ENCODE results near the gene ESPL1.

The ESPL1 gene

DNA sequence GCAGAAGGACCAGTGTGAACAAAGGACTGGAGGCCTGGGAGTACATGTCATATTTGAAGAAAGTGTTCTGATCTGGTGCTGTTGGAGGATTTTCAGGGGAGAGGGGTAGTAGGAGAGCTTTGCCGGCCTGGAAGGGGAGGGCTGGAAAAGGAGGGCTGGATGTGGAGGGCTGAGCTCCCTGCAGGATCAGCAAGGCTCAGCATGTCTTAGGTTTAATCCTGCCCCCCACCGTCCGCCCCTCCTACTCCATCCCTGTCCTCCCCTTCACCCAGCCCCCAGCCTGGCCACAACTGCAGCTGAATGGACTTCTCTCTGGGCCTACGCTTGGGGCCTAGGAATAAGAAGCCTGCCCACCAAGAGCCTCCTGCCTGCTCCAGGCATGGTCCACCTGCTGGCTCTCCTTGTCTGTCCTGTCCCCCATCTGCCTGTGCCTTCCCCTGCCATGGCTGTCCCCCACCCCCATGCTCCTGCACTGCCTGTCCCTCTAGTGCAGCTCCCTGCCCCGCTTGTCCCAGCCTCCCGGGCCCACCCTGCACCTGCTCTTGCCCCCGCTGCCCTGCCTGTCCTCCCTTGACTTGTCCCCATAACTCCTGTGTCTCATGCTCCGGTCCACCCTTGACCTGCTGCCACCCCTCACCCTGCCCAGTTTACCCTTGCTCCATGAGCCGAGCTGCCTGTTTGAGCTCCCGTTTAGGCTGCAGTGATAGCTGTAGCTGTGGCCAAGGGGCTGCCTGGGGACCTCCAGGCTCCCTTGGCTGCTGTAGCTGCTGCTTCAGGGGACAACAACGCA lies 26.3 kb upstream of the ESPL1 start:
- Histone ChIP-seq H3K4me3 (ENCODE audit: low read depth, low read length) (no peak overlapping the region), H3K27me3 (no peaks in the 10 kb centered on the region), H3K4me1 (peaks cover 5% of the 10 kb centered on the region), H3K36me3 (no peaks in the 10 kb centered on the region), H3K9me3 (no peaks in the 10 kb centered on the region)
- TF ChIP-seq, protein P1, sequence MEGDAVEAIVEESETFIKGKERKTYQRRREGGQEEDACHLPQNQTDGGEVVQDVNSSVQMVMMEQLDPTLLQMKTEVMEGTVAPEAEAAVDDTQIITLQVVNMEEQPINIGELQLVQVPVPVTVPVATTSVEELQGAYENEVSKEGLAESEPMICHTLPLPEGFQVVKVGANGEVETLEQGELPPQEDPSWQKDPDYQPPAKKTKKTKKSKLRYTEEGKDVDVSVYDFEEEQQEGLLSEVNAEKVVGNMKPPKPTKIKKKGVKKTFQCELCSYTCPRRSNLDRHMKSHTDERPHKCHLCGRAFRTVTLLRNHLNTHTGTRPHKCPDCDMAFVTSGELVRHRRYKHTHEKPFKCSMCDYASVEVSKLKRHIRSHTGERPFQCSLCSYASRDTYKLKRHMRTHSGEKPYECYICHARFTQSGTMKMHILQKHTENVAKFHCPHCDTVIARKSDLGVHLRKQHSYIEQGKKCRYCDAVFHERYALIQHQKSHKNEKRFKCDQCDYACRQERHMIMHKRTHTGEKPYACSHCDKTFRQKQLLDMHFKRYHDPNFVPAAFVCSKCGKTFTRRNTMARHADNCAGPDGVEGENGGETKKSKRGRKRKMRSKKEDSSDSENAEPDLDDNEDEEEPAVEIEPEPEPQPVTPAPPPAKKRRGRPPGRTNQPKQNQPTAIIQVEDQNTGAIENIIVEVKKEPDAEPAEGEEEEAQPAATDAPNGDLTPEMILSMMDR (IDR thresholded peaks at IDR 0.05; ENCODE audit: low read depth, low read length): no peak
- no peak for DNase-seq

DNA sequence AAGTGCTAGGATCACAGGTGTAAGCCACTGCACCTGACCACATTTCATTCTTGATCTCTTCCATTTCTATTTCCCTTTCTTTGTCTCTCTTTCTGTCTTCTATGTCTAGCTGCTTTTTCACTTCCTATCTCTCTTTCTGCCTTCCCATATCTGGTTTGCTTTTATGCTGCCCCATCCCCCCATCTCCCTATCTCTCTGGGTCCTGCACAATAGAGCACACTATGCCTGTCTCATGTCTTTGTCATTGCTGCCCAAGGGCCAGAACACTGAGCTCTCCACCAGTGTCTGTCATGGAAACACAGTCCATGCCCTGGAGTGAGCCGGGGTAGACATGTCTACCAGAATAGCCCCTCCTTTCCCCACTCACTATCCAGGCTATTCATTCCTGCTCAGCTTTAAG lies 23.8 kb upstream of the ESPL1 start:
- Histone ChIP-seq H3K27me3 (no peaks in the 10 kb centered on the region), H3K9me3 (no peaks in the 10 kb centered on the region), H3K36me3 (no peaks in the 10 kb centered on the region), H3K4me3 (ENCODE audit: low read depth, low read length) (no peak overlapping the region), H3K4me1 (peaks cover 5% of the 10 kb centered on the region)
- DNase-seq: peak; percentile 43
- TF ChIP-seq, protein P1 (IDR thresholded peaks at IDR 0.05; ENCODE audit: low read depth, low read length): no peak

DNA sequence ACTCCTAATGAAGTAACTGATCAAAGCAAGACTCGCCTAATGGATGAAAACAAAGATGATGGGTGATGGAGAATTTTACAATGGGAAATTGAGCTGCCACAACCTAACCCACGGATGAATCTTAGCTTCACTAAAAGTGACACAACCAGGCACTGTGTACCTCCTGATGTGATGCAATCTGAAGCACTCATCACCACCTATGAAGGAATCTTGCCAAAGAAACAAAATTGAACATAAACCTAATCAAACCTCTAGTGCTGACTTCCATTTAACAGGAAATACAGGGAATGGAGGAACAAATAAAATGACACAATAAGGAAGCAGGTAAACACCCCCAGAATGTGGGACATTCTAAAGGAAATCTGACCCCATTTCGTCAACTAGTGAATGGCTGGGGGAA lies 22.8 kb upstream of the ESPL1 start:
- peaks cover 5% of the 10 kb centered on the region for H3K4me1 ChIP-seq
- H3K9me3 ChIP-seq: no peaks in the 10 kb centered on the region
- TF ChIP-seq, protein P1 (IDR thresholded peaks at IDR 0.05; ENCODE audit: low read depth, low read length): no peak
- H3K36me3 ChIP-seq: no peaks in the 10 kb centered on the region
- DNase-seq: no peak
- H3K27me3 ChIP-seq: no peaks in the 10 kb centered on the region
- H3K4me3 ChIP-seq (ENCODE audit: low read depth, low read length): no peak overlapping the region

DNA sequence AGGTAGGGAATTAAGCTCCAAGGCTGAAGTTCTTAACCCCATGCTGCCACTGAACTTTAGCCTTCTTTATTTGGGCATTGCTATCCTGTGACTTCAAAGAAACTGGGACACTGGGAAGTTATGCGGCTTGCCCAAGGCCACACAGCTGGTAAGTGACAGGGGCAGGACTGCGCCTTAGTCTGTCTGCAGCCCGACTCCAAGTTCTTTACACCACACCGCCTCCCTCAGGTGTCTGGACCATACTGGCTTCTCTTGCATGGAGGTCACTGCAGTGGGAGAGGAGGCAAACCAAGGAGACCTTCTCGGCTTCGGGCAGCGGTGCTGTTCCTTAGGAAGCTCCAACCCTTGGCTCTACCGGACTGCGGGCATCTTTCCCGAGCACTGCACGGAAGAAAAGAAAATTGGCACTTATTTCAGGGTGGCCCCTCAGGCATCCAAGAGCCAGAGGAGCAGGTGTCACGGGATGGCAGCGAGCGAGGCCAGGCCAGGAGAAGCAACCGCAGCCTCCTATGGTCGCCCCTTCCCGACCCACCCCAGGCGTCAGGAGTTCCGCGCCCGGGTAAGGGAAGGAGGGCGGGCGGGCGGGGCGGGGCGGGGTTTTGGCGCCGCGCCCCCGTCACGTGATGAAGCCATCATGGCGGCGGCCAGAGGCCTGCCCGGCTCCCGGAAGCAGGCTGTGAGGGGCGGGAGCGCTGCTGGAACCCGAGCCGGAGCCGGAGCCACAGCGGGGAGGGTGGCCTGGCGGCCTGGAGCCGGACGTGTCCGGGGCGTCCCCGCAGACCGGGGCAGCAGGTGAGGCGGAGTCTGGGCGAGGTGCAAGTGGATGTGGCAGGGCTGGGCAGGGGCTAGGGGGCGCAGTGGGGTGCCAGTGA lies 16.4 kb upstream of the ESPL1 start:
- H3K27me3 ChIP-seq: no peaks in the 10 kb centered on the region
- DNase-seq: peak; percentile 88
- no peaks in the 10 kb centered on the region; the same call in 1 of the 2 replicates for H3K4me1 ChIP-seq
- TF ChIP-seq, protein P1 (IDR thresholded peaks at IDR 0.05; ENCODE audit: low read depth, low read length): peak; percentile 51
- H3K4me3 ChIP-seq (ENCODE audit: low read depth, low read length): peak overlapping the region; percentile 86
- H3K9me3 ChIP-seq: no peaks in the 10 kb centered on the region
- H3K36me3 ChIP-seq: no peaks in the 10 kb centered on the region

DNA sequence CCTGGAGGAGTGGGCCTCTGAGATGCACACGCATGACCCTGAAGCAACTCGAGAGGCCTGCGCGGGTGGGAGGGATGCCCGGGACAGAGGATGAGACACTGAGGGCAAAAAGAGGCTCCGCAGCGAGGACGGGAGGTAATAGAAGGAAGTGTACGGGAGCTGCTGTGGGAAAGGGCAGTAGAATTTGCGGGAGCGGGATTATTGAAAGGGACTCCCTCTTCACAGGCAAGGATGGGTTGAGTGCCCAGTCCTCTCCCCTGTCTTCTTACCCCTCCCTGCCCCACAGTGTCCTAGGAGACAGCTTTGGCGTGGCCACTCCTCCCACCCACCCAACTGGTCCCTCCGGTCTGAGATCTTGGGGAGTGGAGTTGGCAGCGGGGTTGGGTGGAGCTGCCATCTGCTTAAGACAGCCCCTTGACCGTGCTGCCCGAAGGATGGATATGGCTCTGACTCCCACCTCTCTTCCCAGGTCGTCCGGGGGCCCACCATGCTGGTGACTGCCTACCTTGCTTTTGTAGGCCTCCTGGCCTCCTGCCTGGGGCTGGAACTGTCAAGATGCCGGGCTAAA lies 15.7 kb upstream of the ESPL1 start:
- Histone ChIP-seq H3K4me3 (ENCODE audit: low read depth, low read length) (peak overlapping the region; percentile 86), H3K9me3 (no peaks in the 10 kb centered on the region), H3K4me1 (no peaks in the 10 kb centered on the region; the same call in 1 of the 2 replicates), H3K36me3 (no peaks in the 10 kb centered on the region), H3K27me3 (no peaks in the 10 kb centered on the region)
- DNase-seq: no peak
- TF ChIP-seq, protein P1 (IDR thresholded peaks at IDR 0.05; ENCODE audit: low read depth, low read length): no peak
